Activated naive CD4-positive, alpha-beta T cell treated with anti-CD3 and anti-CD28 coated beads for 36 hours (primary cell): ENCODE measurements around the gene CALM1. TPM values are rescaled to one million over a fixed set of nuclear protein-coding genes. Genes with fewer than 3 reads are reported as not detected.

Experiments
- CTCF ChIA-PET: fragments of 350-600 bp; sonication (Branson Sonifier 250); formaldehyde crosslinking; loops from one replicate; lab custom pipeline; 2021; ENCODE audit warnings: antibody characterized with exemption; lab: Charles Lee
- DNase-seq: peaks from one replicate; pipeline ENCODE4 v3.0.0-alpha.2; 2020
- H3K27ac Mint-ChIP-seq: one replicate; pipeline ENCODE4 v1.8.0; 2021; ENCODE audit warnings: mild to moderate bottlenecking, mixed read lengths
- H3K27me3 Mint-ChIP-seq: one replicate; pipeline ENCODE4 v1.8.0; 2021; ENCODE audit warnings: low read depth, mixed read lengths
- H3K36me3 Mint-ChIP-seq: one replicate; pipeline ENCODE4 v1.8.0; 2021; ENCODE audit warnings: low read depth, mixed read lengths
- H3K4me1 Mint-ChIP-seq: one replicate; pipeline ENCODE4 v1.8.0; 2021; ENCODE audit warnings: low read depth, mixed read lengths
- H3K4me3 Mint-ChIP-seq: one replicate; pipeline ENCODE4 v1.8.0; 2021; ENCODE audit warnings: mild to moderate bottlenecking, moderate library complexity, mixed read lengths
- H3K9me3 Mint-ChIP-seq: one replicate; pipeline ENCODE4 v1.8.0; 2021; ENCODE audit warnings: mixed read lengths
- intact Hi-C: fragments of 100-400 bp; cut with micrococcal nuclease; formaldehyde crosslinking; loops from one replicate; pipeline ENCODE4 v1.15.1; 2023
- total RNA-seq, 2 experiments: library from RNA; stranded (reverse); gene quantifications; one replicate each; pipeline ENCODE4 v1.2.3, GENCODE V29; 2021

Gene CALM1
- total RNA-seq, 2 experiments from 2014 or later: 404 to 409 TPM

DNA sequence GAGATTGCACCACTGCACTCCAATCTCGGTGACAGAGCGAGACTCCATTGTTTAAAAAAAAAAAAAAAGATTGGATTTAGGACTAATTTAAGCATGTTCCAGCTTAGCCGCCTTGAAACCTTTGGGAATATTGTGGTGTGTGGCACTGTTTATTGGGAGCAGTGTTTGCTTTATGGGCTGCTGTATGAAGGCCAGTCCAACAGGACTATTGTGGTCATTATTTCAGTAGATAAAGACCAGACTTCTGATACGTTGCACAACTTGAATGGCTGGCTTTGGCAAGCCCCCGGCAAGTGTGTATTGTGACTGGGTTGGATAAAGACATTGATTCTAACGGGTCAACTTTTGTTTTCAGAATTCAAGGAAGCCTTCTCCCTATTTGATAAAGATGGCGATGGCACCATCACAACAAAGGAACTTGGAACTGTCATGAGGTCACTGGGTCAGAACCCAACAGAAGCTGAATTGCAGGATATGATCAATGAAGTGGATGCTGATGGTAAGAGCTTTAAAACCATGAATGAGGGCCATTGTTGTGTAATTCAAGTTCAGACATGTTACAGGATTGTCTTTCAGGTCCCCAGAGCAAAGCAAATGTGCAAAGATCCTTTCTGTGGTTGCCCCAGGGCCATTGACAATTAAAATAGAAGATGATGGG, 4.2 kb downstream of the CALM1 start:
- CTCF ChIA-PET: interaction anchor here (0.7 to 2.4 kb wide), 10 partner anchors 8 to 359 kb away, joined by 3 to 17 read pairs (median 4); no protein-coding TSS in a partner anchor
- no peak for DNase-seq
- no peaks in the 10 kb centered on the region for H3K9me3 Mint-ChIP-seq
- peak overlapping the region; percentile 97 for H3K27ac Mint-ChIP-seq
- H3K36me3 Mint-ChIP-seq: peaks cover 58% of the 10 kb centered on the region
- no peak overlapping the region for H3K4me3 Mint-ChIP-seq
- intact Hi-C loops: no loop called here
- H3K27me3 Mint-ChIP-seq: no peaks in the 10 kb centered on the region
- peaks cover 61% of the 10 kb centered on the region for H3K4me1 Mint-ChIP-seq

DNA sequence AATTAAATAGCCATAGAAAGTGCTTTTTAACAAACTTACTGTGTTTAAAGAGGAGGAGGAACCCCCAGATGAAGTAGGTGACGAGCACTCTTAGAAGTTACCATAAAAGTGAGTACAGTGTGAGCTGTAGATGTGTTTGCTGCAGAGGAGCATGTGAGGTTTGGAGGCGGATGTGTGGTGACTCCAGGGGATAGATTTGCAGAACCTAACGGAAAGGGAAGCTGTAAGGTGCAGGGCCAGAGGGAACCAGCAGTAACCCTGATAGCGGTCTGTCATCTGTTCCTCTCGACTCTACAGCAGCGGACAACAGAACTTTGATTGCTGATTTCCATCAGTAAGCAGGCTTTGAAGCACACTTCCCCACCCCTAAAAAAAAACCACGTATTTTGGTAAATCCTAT, 5.2 kb downstream of the CALM1 start:
- no peak overlapping the region for H3K4me3 Mint-ChIP-seq
- DNase-seq: peak; percentile 38
- intact Hi-C loops: no loop called here
- H3K36me3 Mint-ChIP-seq: peaks cover 59% of the 10 kb centered on the region
- no peaks in the 10 kb centered on the region for H3K27me3 Mint-ChIP-seq
- no peaks in the 10 kb centered on the region for H3K9me3 Mint-ChIP-seq
- peaks cover 69% of the 10 kb centered on the region for H3K4me1 Mint-ChIP-seq
- CTCF ChIA-PET: interaction anchor here (0.7 to 2.0 kb wide), 11 partner anchors 10 to 358 kb away, joined by 3 to 4 read pairs (median 3); no protein-coding TSS in a partner anchor
- peak overlapping the region; percentile 97 for H3K27ac Mint-ChIP-seq

DNA sequence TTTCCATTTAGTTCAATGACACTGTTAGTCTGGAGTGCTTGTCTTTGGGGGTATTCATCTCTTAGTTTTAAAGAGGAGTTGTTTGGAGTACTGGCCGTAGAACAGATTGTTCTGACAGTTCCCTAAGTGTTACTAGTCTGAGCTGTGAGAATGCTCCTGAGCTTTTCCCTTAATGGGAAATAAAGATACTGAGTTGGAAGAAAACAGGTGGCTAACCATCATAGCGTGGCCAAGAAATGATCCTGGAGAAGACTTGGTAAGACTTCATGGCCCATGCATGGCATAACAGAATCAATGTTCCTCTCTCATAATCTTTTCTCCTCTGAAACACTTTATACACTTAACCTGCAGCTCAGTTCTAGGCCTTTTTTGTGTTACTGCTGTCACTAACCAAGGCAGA, 6.2 kb downstream of the CALM1 start:
- CTCF ChIA-PET: interaction anchor here (0.8 to 2.0 kb wide), 7 partner anchors 14 to 355 kb away, joined by 3 to 6 read pairs (median 3); no protein-coding TSS in a partner anchor
- peaks cover 69% of the 10 kb centered on the region for H3K4me1 Mint-ChIP-seq
- peak overlapping the region; percentile 97 for H3K27ac Mint-ChIP-seq
- no peaks in the 10 kb centered on the region for H3K9me3 Mint-ChIP-seq
- intact Hi-C loops: no loop called here
- no peak overlapping the region for H3K4me3 Mint-ChIP-seq
- H3K27me3 Mint-ChIP-seq: no peaks in the 10 kb centered on the region
- H3K36me3 Mint-ChIP-seq: peaks cover 61% of the 10 kb centered on the region
- DNase-seq: no peak

DNA sequence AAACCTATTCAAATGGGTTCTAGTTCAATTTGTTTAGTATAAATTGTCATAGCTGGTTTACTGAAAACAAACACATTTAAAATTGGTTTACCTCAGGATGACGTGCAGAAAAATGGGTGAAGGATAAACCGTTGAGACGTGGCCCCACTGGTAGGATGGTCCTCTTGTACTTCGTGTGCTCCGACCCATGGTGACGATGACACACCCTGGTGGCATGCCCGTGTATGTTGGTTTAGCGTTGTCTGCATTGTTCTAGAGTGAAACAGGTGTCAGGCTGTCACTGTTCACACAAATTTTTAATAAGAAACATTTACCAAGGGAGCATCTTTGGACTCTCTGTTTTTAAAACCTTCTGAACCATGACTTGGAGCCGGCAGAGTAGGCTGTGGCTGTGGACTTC, 8.3 kb downstream of the CALM1 start:
- DNase-seq: no peak
- peaks cover 64% of the 10 kb centered on the region for H3K4me1 Mint-ChIP-seq
- peak overlapping the region; percentile 44 for H3K27ac Mint-ChIP-seq
- peaks cover 54% of the 10 kb centered on the region for H3K36me3 Mint-ChIP-seq
- no peaks in the 10 kb centered on the region for H3K9me3 Mint-ChIP-seq
- no peaks in the 10 kb centered on the region for H3K27me3 Mint-ChIP-seq
- CTCF ChIA-PET: interaction anchor here (1.2 to 2.0 kb wide), 5 partner anchors 19 to 599 kb away, joined by 3 to 6 read pairs (median 4); no protein-coding TSS in a partner anchor
- intact Hi-C loops: no loop called here
- H3K4me3 Mint-ChIP-seq: no peak overlapping the region

GRCh38 chr14:90405755-90406154, 8.9 kb downstream of the CALM1 start:
- H3K27ac Mint-ChIP-seq: peak overlapping the region; percentile 32

GRCh38 chr14:90406384-90406798, 9.6 kb downstream of the CALM1 start:
- intact Hi-C loops: no loop called here
- DNase-seq: no peak
- no peaks in the 10 kb centered on the region for H3K9me3 Mint-ChIP-seq
- no peak overlapping the region for H3K4me3 Mint-ChIP-seq
- CTCF ChIA-PET: interaction anchor here (0.7 to 1.6 kb wide), 4 partner anchors 23 to 291 kb away, joined by 3 to 8 read pairs (median 4); no protein-coding TSS in a partner anchor
- H3K4me1 Mint-ChIP-seq: peaks cover 57% of the 10 kb centered on the region
- H3K27ac Mint-ChIP-seq: peak overlapping the region; percentile 32
- H3K36me3 Mint-ChIP-seq: peaks cover 41% of the 10 kb centered on the region
- H3K27me3 Mint-ChIP-seq: no peaks in the 10 kb centered on the region

More at GRCh38 chr14:90405755-90406154, 8.9 kb downstream of the CALM1 start:
- intact Hi-C loops: no loop called here
- no peak for DNase-seq
- peaks cover 47% of the 10 kb centered on the region for H3K36me3 Mint-ChIP-seq
- no peaks in the 10 kb centered on the region for H3K9me3 Mint-ChIP-seq
- H3K4me3 Mint-ChIP-seq: no peak overlapping the region
- H3K4me1 Mint-ChIP-seq: peaks cover 61% of the 10 kb centered on the region
- CTCF ChIA-PET: interaction anchor here (0.7 to 1.6 kb wide), 3 partner anchors 22 to 292 kb away, joined by 3 to 8 read pairs (median 6); no protein-coding TSS in a partner anchor
- no peaks in the 10 kb centered on the region for H3K27me3 Mint-ChIP-seq

- Mint-ChIP-seq H3K27ac (no peak overlapping the region), H3K36me3 (peaks cover 33% of the 10 kb centered on the region), H3K4me1 (peaks cover 49% of the 10 kb centered on the region), H3K27me3 (no peaks in the 10 kb centered on the region), H3K9me3 (no peaks in the 10 kb centered on the region), H3K4me3 (no peak overlapping the region)
- no peak for DNase-seq
- intact Hi-C loops: no loop called here
- CTCF ChIA-PET: interaction anchor here (1.1 to 2.8 kb wide), 2 partner anchors 8 to 29 kb away, joined by 3 to 16 read pairs; no protein-coding TSS in a partner anchor
Observed at GRCh38 chr14:90407230-90407629, 10.4 kb downstream of the CALM1 start.

- CTCF ChIA-PET: interaction anchor here (1.3 to 2.8 kb wide), 2 partner anchors 9 to 25 kb away, joined by 5 to 16 read pairs; no protein-coding TSS in a partner anchor
- no peaks in the 10 kb centered on the region for H3K27me3 Mint-ChIP-seq
- DNase-seq: no peak
- H3K4me3 Mint-ChIP-seq: no peak overlapping the region
- H3K36me3 Mint-ChIP-seq: peaks cover 19% of the 10 kb centered on the region
- no peaks in the 10 kb centered on the region for H3K9me3 Mint-ChIP-seq
- intact Hi-C loops: no loop called here
- peaks cover 38% of the 10 kb centered on the region for H3K4me1 Mint-ChIP-seq
- peak overlapping the region; percentile 65 for H3K27ac Mint-ChIP-seq
Observed at GRCh38 chr14:90408713-90409112, 11.9 kb downstream of the CALM1 start.

GRCh38 chr14:90409209-90409730, 12.4 kb downstream of the CALM1 start:
- H3K4me3 Mint-ChIP-seq: no peak overlapping the region
- peaks cover 13% of the 10 kb centered on the region for H3K36me3 Mint-ChIP-seq
- peaks cover 35% of the 10 kb centered on the region for H3K4me1 Mint-ChIP-seq
- H3K9me3 Mint-ChIP-seq: no peaks in the 10 kb centered on the region
- CTCF ChIA-PET: interaction anchor here (0.6 to 2.8 kb wide), 3 partner anchors 10 to 493 kb away, joined by 3 to 16 read pairs (median 5); no protein-coding TSS in a partner anchor
- intact Hi-C loops: no loop called here
- H3K27ac Mint-ChIP-seq: peak overlapping the region; percentile 65
- no peaks in the 10 kb centered on the region for H3K27me3 Mint-ChIP-seq
- DNase-seq: peak; percentile 11

DNA sequence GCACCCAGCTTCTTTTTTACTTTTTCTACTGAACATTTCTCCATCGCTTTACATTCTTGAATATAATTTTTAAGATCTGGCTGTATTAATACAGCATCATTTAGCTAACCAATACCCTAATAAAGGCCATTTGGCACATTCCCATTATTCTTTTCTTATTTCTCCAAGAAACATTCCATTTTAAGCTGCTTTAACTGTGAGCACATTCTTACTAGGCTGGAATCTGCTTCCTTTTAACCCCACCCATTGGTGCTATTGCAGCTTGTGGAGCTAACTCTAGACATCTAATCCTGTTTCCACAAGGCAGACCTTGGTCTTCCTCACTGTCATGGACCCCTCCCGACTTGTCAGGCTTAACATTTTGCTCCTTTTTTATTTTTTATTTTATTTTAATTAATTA, 15.2 kb downstream of the CALM1 start:
- H3K9me3 Mint-ChIP-seq: no peaks in the 10 kb centered on the region
- H3K4me1 Mint-ChIP-seq: peaks cover 17% of the 10 kb centered on the region
- H3K4me3 Mint-ChIP-seq: no peak overlapping the region
- intact Hi-C loops: no loop called here
- H3K27ac Mint-ChIP-seq: no peak overlapping the region
- DNase-seq: no peak
- CTCF ChIA-PET: interaction anchor here (1.1 to 1.4 kb wide), 2 partner anchors 10 to 12 kb away, joined by 3 to 4 read pairs; no protein-coding TSS in a partner anchor
- H3K36me3 Mint-ChIP-seq: peaks cover 2% of the 10 kb centered on the region
- no peaks in the 10 kb centered on the region for H3K27me3 Mint-ChIP-seq

GRCh38 chr14:90416720-90417119, 19.9 kb downstream of the CALM1 start:
- intact Hi-C loops: no loop called here
- CTCF ChIA-PET: interaction anchor here (1.0 to 1.5 kb wide), 2 partner anchors 14 to 131 kb away, joined by 3 read pairs; no protein-coding TSS in a partner anchor
- DNase-seq: no peak
- Mint-ChIP-seq H3K4me1 (no peaks in the 10 kb centered on the region), H3K36me3 (no peaks in the 10 kb centered on the region), H3K9me3 (no peaks in the 10 kb centered on the region), H3K27ac (no peak overlapping the region), H3K4me3 (no peak overlapping the region), H3K27me3 (no peaks in the 10 kb centered on the region)

DNA sequence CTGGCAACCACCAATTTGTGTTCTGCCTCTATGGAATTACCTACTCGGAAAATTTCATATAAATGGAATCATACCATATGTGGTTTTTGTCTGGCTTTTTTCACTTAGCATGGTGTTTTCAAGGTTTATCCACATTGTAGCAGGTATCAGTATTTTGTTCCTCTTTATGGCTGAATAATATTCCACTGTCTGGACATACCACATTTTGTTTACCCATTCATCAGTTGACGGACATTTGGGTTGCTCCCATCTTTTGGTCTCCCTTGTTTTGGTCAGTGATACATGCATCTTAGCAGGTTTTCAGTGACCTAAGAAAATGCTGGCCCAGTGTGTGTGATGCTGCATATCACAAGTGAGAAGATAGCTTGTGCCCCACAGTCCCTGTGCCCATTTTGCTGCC, 21.2 kb downstream of the CALM1 start:
- H3K36me3 Mint-ChIP-seq: no peaks in the 10 kb centered on the region
- no peaks in the 10 kb centered on the region for H3K9me3 Mint-ChIP-seq
- H3K27me3 Mint-ChIP-seq: no peaks in the 10 kb centered on the region
- no peak overlapping the region for H3K4me3 Mint-ChIP-seq
- no peak overlapping the region for H3K27ac Mint-ChIP-seq
- intact Hi-C loops: no loop called here
- CTCF ChIA-PET: interaction anchor here (1.0 to 1.1 kb wide), 2 partner anchors 182 to 279 kb away, joined by 3 to 4 read pairs; no protein-coding TSS in a partner anchor
- no peak for DNase-seq
- no peaks in the 10 kb centered on the region for H3K4me1 Mint-ChIP-seq
